Neural cell (in vitro differentiated cells): ENCODE measurements around the gene COL6A2. TPM values are rescaled to one million over a fixed set of nuclear protein-coding genes. Genes with fewer than 3 reads are reported as not detected.

Experiments
- H2AFZ ChIP-seq: fragments of 200-600, 300-800 bp; sonication (generic), shearing (Covaris generic); 2 replicates; pipeline ENCODE4 v1.6.0; 2014; ENCODE audit warnings: low read depth, mild to moderate bottlenecking, antibody characterized with exemption, low read length, moderate library complexity
- H3F3A ChIP-seq: fragments of 200-600 bp; shearing (Covaris generic); 2 replicates; pipeline ENCODE4 v1.6.1; 2016; ENCODE audit warnings: mild to moderate bottlenecking, moderate library complexity, mixed read lengths, antibody characterized with exemption, low read length; ENCODE audit not compliant: insufficient read depth, poor library complexity, severe bottlenecking
- H3K27ac ChIP-seq: fragments of 200-600, 300-800 bp; sonication (generic), shearing (Covaris generic); 2 replicates; pipeline ENCODE4 v1.5.1; 2014; ENCODE audit warnings: mild to moderate bottlenecking, low read length, moderate library complexity
- H3K27me3 ChIP-seq: fragments of 300-800, 200-600 bp; sonication (generic), shearing (Covaris generic); 2 replicates; pipeline ENCODE4 v1.6.0; 2014; ENCODE audit warnings: mild to moderate bottlenecking, low read depth, low read length, moderate library complexity; ENCODE audit not compliant: insufficient read depth
- H3K36me3 ChIP-seq: fragments of 300-800, 200-600 bp; sonication (generic), shearing (Covaris generic); 2 replicates; pipeline ENCODE4 v1.5.1; 2014; ENCODE audit warnings: mild to moderate bottlenecking, antibody characterized with exemption, low read length, moderate library complexity; ENCODE audit not compliant: insufficient read depth
- H3K4me2 ChIP-seq: fragments of 300-800, 200-600 bp; sonication (generic), shearing (Covaris generic); 2 replicates; pipeline ENCODE4 v1.6.0; 2014; ENCODE audit warnings: mild to moderate bottlenecking, low read length
- H3K4me3 ChIP-seq: fragments of 300-800, 200-600 bp; sonication (generic), shearing (Covaris generic); 2 replicates; pipeline ENCODE4 v1.5.1; 2014; ENCODE audit warnings: mild to moderate bottlenecking, low read length, moderate library complexity
- H3K79me2 ChIP-seq: fragments of 200-600 bp; shearing (Covaris generic); replicated peaks from 2 replicates; pipeline ENCODE4 v1.6.0; 2014; ENCODE audit warnings: mild to moderate bottlenecking, low read length, moderate library complexity; ENCODE audit not compliant: insufficient read depth
- H3K9ac ChIP-seq: fragments of 300-800, 200-600 bp; sonication (generic), shearing (Covaris generic); 2 replicates; pipeline ENCODE4 v1.6.1; 2016; ENCODE audit warnings: mild to moderate bottlenecking, low read length, mixed read lengths
- H3K9me2 ChIP-seq: fragments of 200-600 bp; shearing (Covaris generic); 2 replicates; pipeline ENCODE4 v1.6.1; 2016; ENCODE audit warnings: mild to moderate bottlenecking, low read length, mixed read lengths; ENCODE audit not compliant: insufficient read depth
- H3K9me3 ChIP-seq: fragments of 200-600, 300-800 bp; sonication (generic), shearing (Covaris generic); 2 replicates; pipeline ENCODE4 v1.6.1; 2016; ENCODE audit warnings: mild to moderate bottlenecking, mixed run types, low read length, moderate library complexity, mixed read lengths
- H4K20me1 ChIP-seq: fragments of 200-600 bp; shearing (Covaris generic); 2 replicates; pipeline ENCODE4 v1.6.1; 2016; ENCODE audit warnings: mild to moderate bottlenecking, mixed run types; ENCODE audit not compliant: insufficient read depth
- EP300 ChIP-seq: fragments of 450-650 bp; conservative IDR thresholded peaks from 2 replicates; pipeline ENCODE4 v1.6.1; 2014; ENCODE audit warnings: antibody characterized with exemption, mild to moderate bottlenecking, moderate library complexity; ENCODE audit not compliant: poor library complexity, severe bottlenecking
- EZH2 ChIP-seq: fragments of 200-600, 300-800 bp; shearing (Covaris generic), sonication (generic); IDR thresholded peaks from 2 replicates; pipeline ENCODE4 v1.6.1; 2014; ENCODE audit warnings: antibody characterized with exemption, low read length, borderline replicate concordance, mild to moderate bottlenecking; ENCODE audit not compliant: insufficient read depth, poor library complexity, severe bottlenecking
- MXI1 ChIP-seq: fragments of 450-650 bp; conservative IDR thresholded peaks from 2 replicates; pipeline ENCODE4 v1.6.1; 2014; ENCODE audit warnings: antibody characterized with exemption, mild to moderate bottlenecking; ENCODE audit not compliant: poor library complexity, severe bottlenecking
- POLR2AphosphoS5 ChIP-seq: IDR thresholded peaks from 2 replicates; pipeline ENCODE4 v1.6.1; 2012
- RAD21 ChIP-seq: fragments of 450-650 bp; conservative IDR thresholded peaks from 2 replicates; pipeline ENCODE4 v1.6.1; 2014; ENCODE audit warnings: antibody characterized with exemption, mild to moderate bottlenecking, moderate library complexity
- REST ChIP-seq: IDR thresholded peaks from 2 replicates; pipeline ENCODE4 v1.6.1; 2012; ENCODE audit warnings: borderline replicate concordance
- SMC3 ChIP-seq: fragments of 450-650 bp; conservative IDR thresholded peaks from 2 replicates; pipeline ENCODE4 v1.6.1; 2014; ENCODE audit warnings: antibody characterized with exemption, mild to moderate bottlenecking, moderate library complexity; ENCODE audit not compliant: poor library complexity
- TAF1 ChIP-seq: IDR thresholded peaks from 2 replicates; pipeline ENCODE4 v1.6.1; 2012; ENCODE audit warnings: low read depth
- polyA plus RNA-seq: library from polyadenylated mRNA; depleted of rRNA; stranded (reverse); fragments of >200 nt; gene quantifications from 2 replicates; pipeline ENCODE4 v1.2.3, GENCODE V29; 2014
- TF ChIP-seq, protein P1 (sequence below): fragments of 450-650 bp; IDR thresholded peaks from 2 replicates; pipeline ENCODE4 v1.5.1; 2014; ENCODE audit warnings: antibody characterized with exemption, mild to moderate bottlenecking, moderate library complexity; ENCODE audit not compliant: poor library complexity, severe bottlenecking

The COL6A2 gene
- polyA plus RNA-seq, 1 donor from 2014 or later = not detected

DNA sequence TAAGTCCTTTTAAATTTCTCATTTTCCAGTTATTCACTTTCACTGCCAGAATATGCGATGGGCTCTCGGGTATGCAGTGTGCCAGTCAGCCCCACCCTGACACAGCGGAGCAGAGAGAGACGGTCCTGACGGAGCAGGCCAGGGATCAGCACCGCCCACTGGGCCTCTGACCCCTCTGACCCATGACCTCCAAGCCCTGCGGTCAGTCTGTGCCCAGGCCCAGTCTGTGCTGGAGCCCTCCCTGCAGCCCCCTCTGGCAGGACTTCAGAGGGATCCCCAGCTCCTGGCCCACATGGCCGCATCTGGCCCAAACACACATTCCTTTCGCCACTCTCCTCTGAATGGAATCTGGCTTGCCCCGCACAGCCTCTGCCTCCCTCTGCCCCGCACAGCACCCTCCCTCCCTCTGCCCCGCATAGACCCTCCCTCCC lies 43.4 kb upstream of the COL6A2 start:
- no peaks in the 10 kb centered on the region for H4K20me1 ChIP-seq

GRCh38 chr21:46055863-46056281 lies 42.0 kb upstream of the COL6A2 start:
- H3K9me2 ChIP-seq = no peaks in the 10 kb centered on the region
- H3K9ac ChIP-seq = no peak overlapping the region
- no peaks in the 10 kb centered on the region for H3K9me3 ChIP-seq
- H3K36me3 ChIP-seq = no peaks in the 10 kb centered on the region
- H3K4me3 ChIP-seq = no peak overlapping the region
- H3F3A ChIP-seq = no peaks in the 10 kb centered on the region
- no peaks in the 10 kb centered on the region for H4K20me1 ChIP-seq
- no peak overlapping the region for H2AFZ ChIP-seq
- no peaks in the 10 kb centered on the region for H3K27me3 ChIP-seq
- no peak overlapping the region for H3K27ac ChIP-seq
- H3K4me2 ChIP-seq = no peak overlapping the region
- TF ChIP-seq RAD21 = no peak
- no peak for TF ChIP-seq EZH2
- no peak for TF ChIP-seq SMC3
- no peak for TF ChIP-seq POLR2AphosphoS5
- no peak for TF ChIP-seq REST
- TF ChIP-seq, protein P1, sequence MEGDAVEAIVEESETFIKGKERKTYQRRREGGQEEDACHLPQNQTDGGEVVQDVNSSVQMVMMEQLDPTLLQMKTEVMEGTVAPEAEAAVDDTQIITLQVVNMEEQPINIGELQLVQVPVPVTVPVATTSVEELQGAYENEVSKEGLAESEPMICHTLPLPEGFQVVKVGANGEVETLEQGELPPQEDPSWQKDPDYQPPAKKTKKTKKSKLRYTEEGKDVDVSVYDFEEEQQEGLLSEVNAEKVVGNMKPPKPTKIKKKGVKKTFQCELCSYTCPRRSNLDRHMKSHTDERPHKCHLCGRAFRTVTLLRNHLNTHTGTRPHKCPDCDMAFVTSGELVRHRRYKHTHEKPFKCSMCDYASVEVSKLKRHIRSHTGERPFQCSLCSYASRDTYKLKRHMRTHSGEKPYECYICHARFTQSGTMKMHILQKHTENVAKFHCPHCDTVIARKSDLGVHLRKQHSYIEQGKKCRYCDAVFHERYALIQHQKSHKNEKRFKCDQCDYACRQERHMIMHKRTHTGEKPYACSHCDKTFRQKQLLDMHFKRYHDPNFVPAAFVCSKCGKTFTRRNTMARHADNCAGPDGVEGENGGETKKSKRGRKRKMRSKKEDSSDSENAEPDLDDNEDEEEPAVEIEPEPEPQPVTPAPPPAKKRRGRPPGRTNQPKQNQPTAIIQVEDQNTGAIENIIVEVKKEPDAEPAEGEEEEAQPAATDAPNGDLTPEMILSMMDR = no peak
- TF ChIP-seq TAF1 = no peak
- no peak for TF ChIP-seq MXI1
- TF ChIP-seq EP300 = no peak
- H3K79me2 ChIP-seq = no peaks in the 10 kb centered on the region

More for the DNA sequence above, 43.4 kb upstream of the COL6A2 start:
- Histone ChIP-seq H3K27me3 (no peaks in the 10 kb centered on the region), H3K4me3 (no peak overlapping the region), H3K9me3 (no peaks in the 10 kb centered on the region), H3F3A (no peaks in the 10 kb centered on the region), H3K9ac (no peak overlapping the region), H3K36me3 (no peaks in the 10 kb centered on the region), H3K79me2 (no peaks in the 10 kb centered on the region), H3K27ac (no peak overlapping the region), H2AFZ (no peak overlapping the region), H3K9me2 (no peaks in the 10 kb centered on the region), H3K4me2 (no peak overlapping the region)
- TF ChIP-seq RAD21 = no peak
- TF ChIP-seq EZH2 = no peak

DNA sequence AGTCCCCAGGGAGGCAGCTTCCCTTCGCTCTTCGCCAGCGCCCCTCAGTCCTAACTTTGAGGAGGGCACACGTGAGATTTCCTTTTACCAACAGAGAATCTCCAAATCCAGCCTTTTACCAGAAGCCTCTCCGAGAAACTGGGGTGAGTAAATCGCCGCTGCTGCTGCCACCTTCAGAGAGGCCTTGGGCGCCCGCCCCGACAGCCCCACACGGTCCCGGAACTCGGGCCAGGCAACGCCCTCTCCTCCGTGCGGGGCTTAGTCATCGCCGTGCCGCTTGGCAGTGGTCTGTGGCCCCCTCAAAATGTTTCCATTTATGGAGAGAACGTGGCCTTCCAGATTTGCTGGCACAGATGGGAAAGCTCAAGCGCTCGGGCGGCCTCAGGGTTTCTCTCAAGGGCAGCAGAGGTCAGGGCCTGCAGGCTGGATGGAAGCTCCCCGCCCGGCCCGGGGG lies 41.4 kb upstream of the COL6A2 start:
- no peaks in the 10 kb centered on the region for H3K27me3 ChIP-seq
- H3K36me3 ChIP-seq = no peaks in the 10 kb centered on the region
- no peak overlapping the region for H3K4me2 ChIP-seq
- no peaks in the 10 kb centered on the region for H3F3A ChIP-seq
- no peak overlapping the region for H3K9ac ChIP-seq
- no peaks in the 10 kb centered on the region for H3K9me2 ChIP-seq
- H3K9me3 ChIP-seq = no peaks in the 10 kb centered on the region
- H4K20me1 ChIP-seq = no peaks in the 10 kb centered on the region
- no peaks in the 10 kb centered on the region for H3K79me2 ChIP-seq
- TF ChIP-seq REST (no peak), RAD21 (no peak), EP300 (no peak), TAF1 (no peak), POLR2AphosphoS5 (no peak), SMC3 (no peak)
- H3K27ac ChIP-seq = no peak overlapping the region
- H3K4me3 ChIP-seq = no peak overlapping the region
- no peak overlapping the region for H2AFZ ChIP-seq
